PC-3 (cell line): Measurements from ENCODE around the gene EMP1. TPM values are rescaled to one million over a fixed set of nuclear protein-coding genes. Genes with fewer than 3 reads are reported as not detected.
A peak's percentile ranks its signal among the peaks of the same experiment; 100 is the strongest.

Experiments
- ATAC-seq: fragments of 200-7000 bp; cut with Tn5 transposase; 2 replicates; pipeline ENCODE4 v1.9.1; 2020; ENCODE audit warnings: mild to moderate bottlenecking, moderate library complexity
- BruUV-seq: library from RNA; stranded (reverse); fragments of 400-500 nt; replicated peaks from 2 replicates; lab custom pipeline; 2021; lab: Mats Ljungman, UMichigan
- CTCF ChIA-PET: fragments of 300-600 bp; sonication (Branson Sonifier 250); formaldehyde crosslinking; loops from one replicate; lab custom pipeline; 2022; ENCODE audit warnings: antibody characterized with exemption; lab: Charles Lee
- POLR2A ChIA-PET: fragments of 300-600 bp; sonication (Branson Sonifier 250); formaldehyde crosslinking; loops from one replicate; lab custom pipeline; 2022; ENCODE audit warnings: antibody characterized with exemption; ENCODE audit not compliant: unreplicated experiment; lab: Charles Lee
- DNase-seq: peaks from one replicate; pipeline ENCODE4 v3.0.0-alpha.2; 2015
- H2AFZ ChIP-seq: fragments of 300-600 bp; sonication (generic); 2 replicates; pipeline ENCODE4 v1.6.0; 2016; ENCODE audit warnings: antibody characterized with exemption, low read length
- H3F3A ChIP-seq: fragments of 300-600 bp; sonication (generic); one replicate; pipeline ENCODE4 v1.6.0; 2017; ENCODE audit warnings: antibody characterized with exemption, low read length, control low read depth, mild to moderate bottlenecking; ENCODE audit not compliant: unreplicated experiment
- H3K27ac ChIP-seq: fragments of 300-600 bp; sonication (generic); 2 replicates; pipeline ENCODE4 v1.5.1; 2016; ENCODE audit warnings: mild to moderate bottlenecking, low read length
- H3K27me3 ChIP-seq: fragments of 300-600 bp; sonication (generic); 2 replicates; pipeline ENCODE4 v1.6.1; 2016; ENCODE audit warnings: low read length, mixed read lengths
- H3K36me3 ChIP-seq: fragments of 300-600 bp; sonication (generic); 2 replicates; pipeline ENCODE4 v1.6.1; 2016; ENCODE audit warnings: low read depth, mixed run types, low read length, mixed read lengths
- H3K4me1 ChIP-seq: fragments of 300-600 bp; sonication (generic); 2 replicates; pipeline ENCODE4 v1.5.1; 2016; ENCODE audit warnings: low read length; ENCODE audit not compliant: insufficient read depth
- H3K4me2 ChIP-seq: fragments of 300-600 bp; sonication (generic); 2 replicates; pipeline ENCODE4 v1.6.0; 2016; ENCODE audit warnings: low read length
- H3K4me3 ChIP-seq: fragments of 300-600 bp; sonication (generic); 2 replicates; pipeline ENCODE4 v1.5.1; 2016; ENCODE audit warnings: mild to moderate bottlenecking, low read length, mixed read lengths
- H3K79me2 ChIP-seq: fragments of 300-600 bp; sonication (generic); 2 replicates; pipeline ENCODE4 v1.6.1; 2017; ENCODE audit warnings: low read length, mixed read lengths
- H3K9ac ChIP-seq: fragments of 300-600 bp; sonication (generic); 2 replicates; pipeline ENCODE4 v1.6.0; 2016; ENCODE audit warnings: mild to moderate bottlenecking, low read length
- H3K9me2 ChIP-seq: fragments of 300-600 bp; sonication (generic); replicated peaks from 2 replicates; pipeline ENCODE4 v1.6.1; 2016; ENCODE audit warnings: mixed run types, low read length, mixed read lengths
- H3K9me3 ChIP-seq: fragments of 300-600 bp; sonication (generic); 2 replicates; pipeline ENCODE4 v1.6.1; 2016; ENCODE audit warnings: low read length, mixed read lengths
- H4K20me1 ChIP-seq: fragments of 300-600 bp; sonication (generic); 2 replicates; pipeline ENCODE4 v1.6.1; 2016; ENCODE audit warnings: low read length, mixed read lengths
- EZH2 ChIP-seq: fragments of 300-600 bp; sonication (generic); IDR thresholded peaks from one replicate; pipeline ENCODE4 v1.6.1; 2017; ENCODE audit warnings: antibody characterized with exemption, mild to moderate bottlenecking, low read length; ENCODE audit not compliant: unreplicated experiment
- EZH2phosphoT487 ChIP-seq: fragments of 300-600 bp; sonication (generic); IDR thresholded peaks from 2 replicates; pipeline ENCODE4 v1.6.1; 2018; ENCODE audit warnings: mild to moderate bottlenecking, antibody characterized with exemption, low read length, borderline replicate concordance
- intact Hi-C: fragments of 100-400 bp; cut with micrococcal nuclease; formaldehyde crosslinking; loops from 2 replicates; pipeline ENCODE4 v1.9.0; 2023
- total RNA-seq: library from RNA; depleted of rRNA; stranded (reverse); fragments of >200 nt; gene quantifications from 2 replicates; pipeline ENCODE4 v1.2.3, GENCODE V29; 2014
- TF ChIP-seq, protein P1 (sequence below): fragments of 300-600 bp; sonication (generic); conservative IDR thresholded peaks from 2 replicates; pipeline ENCODE4 v1.5.1; 2017; ENCODE audit warnings: antibody characterized with exemption, low read depth, mild to moderate bottlenecking, low read length

EMP1 gene
- total RNA-seq, 1 experiment from 2014 or later, result 158 TPM

DNA sequence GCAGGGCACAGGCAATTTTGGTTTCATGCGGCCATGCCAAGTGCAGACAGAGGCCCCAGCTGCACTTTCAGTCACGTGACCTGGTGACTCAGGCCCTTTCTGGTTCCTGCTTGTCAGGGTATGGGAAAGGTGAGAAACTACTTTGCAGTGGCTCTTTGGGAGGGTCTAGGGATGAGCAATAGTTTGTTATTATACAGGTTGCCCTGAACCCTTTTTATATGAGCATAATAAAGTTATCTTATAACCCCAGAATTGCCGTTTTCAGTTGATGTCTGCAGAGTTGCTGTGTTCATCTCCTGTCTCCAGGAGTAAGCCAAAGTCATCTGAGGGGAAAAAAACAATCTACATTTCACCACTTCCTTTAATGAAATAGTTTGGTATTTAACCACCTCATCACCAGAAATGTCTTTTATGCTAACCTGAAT lies 30.9 kb upstream of the EMP1 start:
- Histone ChIP-seq H3K79me2 (no peaks in the 10 kb centered on the region), H3F3A (no peaks in the 10 kb centered on the region), H3K4me3 (no peak overlapping the region), H3K9ac (peak overlapping the region; percentile 53), H3K9me3 (no peaks in the 10 kb centered on the region), H3K36me3 (no peaks in the 10 kb centered on the region), H3K4me2 (peak overlapping the region; percentile 55), H3K9me2 (no peaks in the 10 kb centered on the region), H3K27ac (peak overlapping the region; percentile 91), H4K20me1 (no peaks in the 10 kb centered on the region), H3K4me1 (peaks cover 32% of the 10 kb centered on the region), H2AFZ (no peak overlapping the region), H3K27me3 (no peaks in the 10 kb centered on the region)
- ATAC-seq (peak; percentile 76), DNase-seq (peak; percentile 91)
- POLR2A ChIA-PET, result interaction anchor here (1.2 kb wide), 1 partner anchor 31 kb away, joined by 17 read pairs; the partner anchor contains the start of gene EMP1
- BruUV-seq, result no TSS peak
- TF ChIP-seq EZH2phosphoT487, result no peak
- TF ChIP-seq, protein P1, sequence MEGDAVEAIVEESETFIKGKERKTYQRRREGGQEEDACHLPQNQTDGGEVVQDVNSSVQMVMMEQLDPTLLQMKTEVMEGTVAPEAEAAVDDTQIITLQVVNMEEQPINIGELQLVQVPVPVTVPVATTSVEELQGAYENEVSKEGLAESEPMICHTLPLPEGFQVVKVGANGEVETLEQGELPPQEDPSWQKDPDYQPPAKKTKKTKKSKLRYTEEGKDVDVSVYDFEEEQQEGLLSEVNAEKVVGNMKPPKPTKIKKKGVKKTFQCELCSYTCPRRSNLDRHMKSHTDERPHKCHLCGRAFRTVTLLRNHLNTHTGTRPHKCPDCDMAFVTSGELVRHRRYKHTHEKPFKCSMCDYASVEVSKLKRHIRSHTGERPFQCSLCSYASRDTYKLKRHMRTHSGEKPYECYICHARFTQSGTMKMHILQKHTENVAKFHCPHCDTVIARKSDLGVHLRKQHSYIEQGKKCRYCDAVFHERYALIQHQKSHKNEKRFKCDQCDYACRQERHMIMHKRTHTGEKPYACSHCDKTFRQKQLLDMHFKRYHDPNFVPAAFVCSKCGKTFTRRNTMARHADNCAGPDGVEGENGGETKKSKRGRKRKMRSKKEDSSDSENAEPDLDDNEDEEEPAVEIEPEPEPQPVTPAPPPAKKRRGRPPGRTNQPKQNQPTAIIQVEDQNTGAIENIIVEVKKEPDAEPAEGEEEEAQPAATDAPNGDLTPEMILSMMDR, result no peak
- no peak for TF ChIP-seq EZH2
- intact Hi-C loops, result no loop called here
- CTCF ChIA-PET, result no interaction called here

DNA sequence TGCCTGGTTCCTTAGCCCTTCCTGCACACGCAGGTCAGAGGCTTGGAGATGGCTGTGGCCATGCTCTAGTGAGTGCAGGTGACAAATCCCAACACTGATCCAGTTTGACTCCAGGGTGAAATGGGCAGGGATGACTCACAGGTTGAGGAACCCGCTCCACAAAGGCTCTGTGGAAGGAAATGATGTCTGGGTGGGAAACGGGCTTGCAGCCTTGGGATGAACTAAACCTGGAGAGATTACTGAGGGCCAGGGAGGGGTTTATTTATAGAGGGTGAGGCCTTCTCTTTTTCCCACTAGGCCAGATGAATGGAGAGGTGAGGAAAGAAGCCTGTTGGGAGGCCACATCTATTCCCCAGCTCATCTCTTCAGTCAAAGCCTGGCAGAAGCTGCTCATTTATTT lies 29.3 kb upstream of the EMP1 start:
- H3K9ac ChIP-seq, result peak overlapping the region; percentile 53
- H3K4me1 ChIP-seq, result peaks cover 43% of the 10 kb centered on the region
- TF ChIP-seq, protein P1, result no peak
- TF ChIP-seq EZH2 (no peak), EZH2phosphoT487 (no peak)
- ChIA-PET CTCF (no interaction called here), POLR2A (interaction anchor here (0.5 to 0.6 kb wide), 2 partner anchors 29 to 34 kb away, joined by 3 to 5 read pairs; partner anchors contain the start of gene EMP1)
- peak; percentile 91 for DNase-seq
- H3K36me3 ChIP-seq, result no peaks in the 10 kb centered on the region
- H3K27ac ChIP-seq, result peak overlapping the region; percentile 91
- no peaks in the 10 kb centered on the region for H4K20me1 ChIP-seq
- H3K9me3 ChIP-seq, result no peaks in the 10 kb centered on the region
- H3K9me2 ChIP-seq, result no peaks in the 10 kb centered on the region
- H3K4me3 ChIP-seq, result no peak overlapping the region
- peak overlapping the region; percentile 52 for H3K4me2 ChIP-seq
- BruUV-seq, result no TSS peak
- H3K27me3 ChIP-seq, result no peaks in the 10 kb centered on the region
- intact Hi-C loops, result no loop called here
- H3F3A ChIP-seq, result no peaks in the 10 kb centered on the region
- H2AFZ ChIP-seq, result no peak overlapping the region
- no peaks in the 10 kb centered on the region for H3K79me2 ChIP-seq
- peak; percentile 76 for ATAC-seq

DNA sequence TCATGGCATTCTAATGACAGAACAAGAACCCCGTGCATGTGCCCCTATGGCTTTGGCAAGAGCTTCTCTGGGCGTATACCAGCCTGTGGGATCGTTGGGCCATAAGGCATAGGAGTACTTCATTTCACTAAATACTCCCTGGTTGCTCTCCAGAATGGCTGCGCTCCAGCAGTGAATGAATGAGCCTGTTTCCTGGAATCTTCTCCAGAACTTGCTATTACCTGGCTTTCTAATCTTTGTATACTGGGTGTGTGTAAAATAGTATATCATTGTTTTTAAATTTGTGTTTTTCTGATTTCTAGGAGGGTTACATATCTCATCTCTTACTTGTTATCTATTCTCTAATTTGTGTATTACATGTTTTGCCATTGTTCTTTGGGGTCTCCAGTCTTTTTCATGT lies 28.6 kb upstream of the EMP1 start:
- H3K79me2 ChIP-seq, result no peaks in the 10 kb centered on the region
- H4K20me1 ChIP-seq, result no peaks in the 10 kb centered on the region
- H3K4me3 ChIP-seq, result no peak overlapping the region
- H3K27me3 ChIP-seq, result no peaks in the 10 kb centered on the region
- TF ChIP-seq, protein P1, result no peak
- TF ChIP-seq EZH2 (no peak), EZH2phosphoT487 (no peak)
- no peaks in the 10 kb centered on the region for H3K9me3 ChIP-seq
- no peak for ATAC-seq
- H3K4me2 ChIP-seq, result peak overlapping the region; percentile 52
- no TSS peak for BruUV-seq
- intact Hi-C loops, result no loop called here
- H3K9me2 ChIP-seq, result no peaks in the 10 kb centered on the region
- peak overlapping the region; percentile 53 for H3K9ac ChIP-seq
- POLR2A ChIA-PET, result no interaction called here
- no peaks in the 10 kb centered on the region for H3F3A ChIP-seq
- CTCF ChIA-PET, result no interaction called here
- no peak for DNase-seq
- no peak overlapping the region for H2AFZ ChIP-seq
- H3K4me1 ChIP-seq, result peaks cover 50% of the 10 kb centered on the region
- H3K27ac ChIP-seq, result peak overlapping the region; percentile 91
- H3K36me3 ChIP-seq, result no peaks in the 10 kb centered on the region
